Endothelial cell of umbilical vein (primary cell): ENCODE results near the gene KCNQ1OT1.

Experiments
- POLR2A ChIP-seq: IDR thresholded peaks from 2 replicates; pipeline ENCODE4 v1.6.1; 2012; ENCODE audit warnings: low read depth, mild to moderate bottlenecking, control low read depth, low read length
- TF ChIP-seq, protein P1 (sequence below), 2 donors: IDR thresholded peaks; 1 replicate in 1 of 2; 2 replicates in 1 of 2; pipeline ENCODE4 v1.5.1; 2011; ENCODE audit warnings: low read length in 2 of 2, mild to moderate bottlenecking in 2 of 2, moderate library complexity in 2 of 2, control low read depth in 1 of 2, inconsistent platforms in 1 of 2, low read depth in 1 of 2; ENCODE audit not compliant: insufficient read depth in 1 of 2; ENCODE audit errors: extremely low read depth in 1 of 2

DNA sequence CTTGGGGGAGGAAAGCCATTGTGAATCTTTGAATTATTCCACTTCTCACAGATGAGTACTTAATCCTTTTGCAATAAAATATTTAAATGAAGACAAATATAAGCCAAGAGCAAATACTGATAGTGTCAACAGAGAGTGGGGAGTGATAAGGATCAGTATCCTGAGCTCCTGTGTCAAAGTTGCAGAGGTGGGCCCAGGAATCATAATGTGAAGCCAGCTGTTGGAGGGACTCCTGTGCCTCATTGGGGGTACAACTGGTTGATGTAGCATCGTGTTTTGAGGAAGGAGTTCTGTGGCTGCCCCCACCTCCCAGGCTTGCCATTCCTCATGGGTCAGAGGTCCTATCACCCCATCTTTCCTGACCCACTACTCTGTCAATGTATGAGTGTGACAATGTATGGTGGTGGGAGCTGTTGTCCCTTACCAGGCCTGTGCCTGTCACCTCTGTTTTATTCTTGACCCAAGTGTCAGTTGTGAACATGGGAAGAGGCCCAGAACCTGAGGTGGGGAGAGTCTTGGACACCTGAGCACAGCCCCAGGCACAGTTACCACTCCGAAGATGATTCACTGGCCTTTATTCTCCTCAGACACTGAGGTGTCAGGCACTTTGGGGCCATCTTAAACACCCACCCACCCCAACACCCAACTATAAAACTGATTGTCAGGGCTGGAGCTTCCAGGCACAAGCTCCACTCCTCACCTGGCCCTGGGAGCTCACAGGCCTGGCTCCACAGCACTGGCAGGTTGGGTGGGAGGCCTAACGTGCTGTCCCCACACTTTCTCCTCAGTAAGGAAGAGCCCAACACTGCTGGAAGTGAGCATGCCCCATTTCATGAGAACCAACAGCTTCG lies 38.4 kb downstream of the KCNQ1OT1 start:
- TF ChIP-seq, protein P1, sequence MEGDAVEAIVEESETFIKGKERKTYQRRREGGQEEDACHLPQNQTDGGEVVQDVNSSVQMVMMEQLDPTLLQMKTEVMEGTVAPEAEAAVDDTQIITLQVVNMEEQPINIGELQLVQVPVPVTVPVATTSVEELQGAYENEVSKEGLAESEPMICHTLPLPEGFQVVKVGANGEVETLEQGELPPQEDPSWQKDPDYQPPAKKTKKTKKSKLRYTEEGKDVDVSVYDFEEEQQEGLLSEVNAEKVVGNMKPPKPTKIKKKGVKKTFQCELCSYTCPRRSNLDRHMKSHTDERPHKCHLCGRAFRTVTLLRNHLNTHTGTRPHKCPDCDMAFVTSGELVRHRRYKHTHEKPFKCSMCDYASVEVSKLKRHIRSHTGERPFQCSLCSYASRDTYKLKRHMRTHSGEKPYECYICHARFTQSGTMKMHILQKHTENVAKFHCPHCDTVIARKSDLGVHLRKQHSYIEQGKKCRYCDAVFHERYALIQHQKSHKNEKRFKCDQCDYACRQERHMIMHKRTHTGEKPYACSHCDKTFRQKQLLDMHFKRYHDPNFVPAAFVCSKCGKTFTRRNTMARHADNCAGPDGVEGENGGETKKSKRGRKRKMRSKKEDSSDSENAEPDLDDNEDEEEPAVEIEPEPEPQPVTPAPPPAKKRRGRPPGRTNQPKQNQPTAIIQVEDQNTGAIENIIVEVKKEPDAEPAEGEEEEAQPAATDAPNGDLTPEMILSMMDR (IDR thresholded peaks at IDR 0.05; ENCODE audit: extremely low read depth in 1 of 2, insufficient read depth in 1 of 2, low read depth in 1 of 2, low read length in 2 of 2): no peak
- TF ChIP-seq POLR2A: no peak
